ENCODE measurements around the gene RBCK1. TPM values are rescaled to one million over a fixed set of nuclear protein-coding genes. Genes with fewer than 3 reads are reported as not detected.

RBCK1 gene
- total and polyA plus RNA-seq, 9 of the 15 experiments (the other 6 are each of a cell fraction or from before 2014, with no cell fraction given), result 5.9 to 59.3 (median 26.5) TPM

DNA sequence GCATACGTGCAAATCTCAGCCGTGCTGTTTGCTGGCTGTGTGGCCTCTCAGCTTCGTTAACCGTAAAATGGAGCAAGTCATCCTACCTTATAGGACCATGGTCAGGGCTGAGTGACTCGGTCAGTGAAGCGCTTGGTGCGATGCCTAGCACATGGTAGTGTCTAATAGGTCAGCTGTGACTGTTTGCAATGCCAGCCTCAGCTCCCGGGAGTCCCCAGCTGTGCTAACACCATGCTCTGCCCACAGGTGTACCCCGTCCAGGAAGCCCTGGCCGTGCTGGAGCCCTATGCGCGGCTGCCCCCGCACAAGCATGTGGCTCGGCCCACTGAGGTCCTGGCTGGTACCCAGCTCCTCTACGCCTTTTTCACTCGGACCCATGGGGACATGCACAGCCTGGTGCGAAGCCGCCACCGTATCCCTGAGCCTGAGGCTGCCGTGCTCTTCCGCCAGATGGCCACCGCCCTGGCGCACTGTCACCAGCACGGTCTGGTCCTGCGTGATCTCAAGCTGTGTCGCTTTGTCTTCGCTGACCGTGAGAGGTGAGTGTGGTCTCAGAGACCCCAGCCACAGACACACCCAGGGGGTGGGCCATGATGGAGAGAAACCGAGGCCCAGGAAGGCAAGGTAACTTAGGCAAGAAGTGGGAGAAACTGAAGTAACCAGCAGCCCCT, 16.9 kb upstream of the RBCK1 start:
- H3K27ac ChIP-seq (ENCODE audit: extremely low read depth, low read depth, low read length), result no peak overlapping the region
- no peak overlapping the region for H3K4me3 ChIP-seq
- H2AFZ ChIP-seq (ENCODE audit: low read depth, low read length), result no peak overlapping the region
- no TSS peak for BruUV-seq (replicated peaks)
- FAIRE-seq (no peak), ATAC-seq (peak; percentile 28), DNase-seq (ENCODE audit: extremely low read depth in 1 of 4, low spot score in 3 of 4) (no peak)
- intact Hi-C loops (cut with micrococcal nuclease) (no loop called here), in situ Hi-C loops (cut with MboI) (loop anchor here (5.0 kb wide), 1 partner anchor 39 kb away; no protein-coding TSS in a partner anchor)
- TF ChIP-seq POLR2G (IDR thresholded peaks at IDR 0.05; ENCODE audit: low read depth, low read length), result peak; percentile 91
- TF ChIP-seq RBM22 (IDR thresholded peaks at IDR 0.05; ENCODE audit: low read depth, low read length, poor library complexity, severe bottlenecking), result peak; percentile 98
- TF ChIP-seq HDAC2 (IDR thresholded peaks at IDR 0.05), result no peak
- TF ChIP-seq CEBPG (CRISPR knock-in tag; IDR thresholded peaks at IDR 0.05), result peak; percentile 32; the same call in 1 of the 2 replicates
- no peak for TF ChIP-seq CEBPG (tag; conservative IDR thresholded peaks at IDR 0.05 in 1 of 2, IDR thresholded peaks at IDR 0.05 in 1 of 2)
- TF ChIP-seq SMAD3 (CRISPR knock-in tag; conservative IDR thresholded peaks at IDR 0.05), result 0 out of 2 replicates have a peak, but pooled peaks have one; percentile 37
- TF ChIP-seq HNRNPK (IDR thresholded peaks at IDR 0.05; ENCODE audit: low read depth, low read length, poor library complexity, severe bottlenecking), result no peak
- TF ChIP-seq, protein P1, sequence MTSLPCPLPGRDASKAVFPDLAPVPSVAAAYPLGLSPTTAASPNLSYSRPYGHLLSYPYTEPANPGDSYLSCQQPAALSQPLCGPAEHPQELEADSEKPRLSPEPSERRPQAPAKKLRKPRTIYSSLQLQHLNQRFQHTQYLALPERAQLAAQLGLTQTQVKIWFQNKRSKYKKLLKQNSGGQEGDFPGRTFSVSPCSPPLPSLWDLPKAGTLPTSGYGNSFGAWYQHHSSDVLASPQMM (CRISPR knock-in tag; IDR thresholded peaks at IDR 0.05), result no peak
- TF ChIP-seq, protein P2, sequence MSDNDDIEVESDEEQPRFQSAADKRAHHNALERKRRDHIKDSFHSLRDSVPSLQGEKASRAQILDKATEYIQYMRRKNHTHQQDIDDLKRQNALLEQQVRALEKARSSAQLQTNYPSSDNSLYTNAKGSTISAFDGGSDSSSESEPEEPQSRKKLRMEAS (CRISPR knock-in tag; IDR thresholded peaks at IDR 0.05), result 0 out of 2 replicates have a peak, but pooled peaks have one; percentile 27
- TF ChIP-seq ZNF263 (CRISPR knock-in tag; IDR thresholded peaks at IDR 0.05; ENCODE audit: borderline replicate concordance), result no peak
- TF ChIP-seq RBFOX2 (IDR thresholded peaks at IDR 0.05; ENCODE audit: low read depth, low read length), result peak; percentile 87
- TF ChIP-seq ARID4B (CRISPR knock-in tag; IDR thresholded peaks at IDR 0.05), result 0 out of 2 replicates have a peak, but pooled peaks have one; percentile 35
- TF ChIP-seq, protein P3, sequence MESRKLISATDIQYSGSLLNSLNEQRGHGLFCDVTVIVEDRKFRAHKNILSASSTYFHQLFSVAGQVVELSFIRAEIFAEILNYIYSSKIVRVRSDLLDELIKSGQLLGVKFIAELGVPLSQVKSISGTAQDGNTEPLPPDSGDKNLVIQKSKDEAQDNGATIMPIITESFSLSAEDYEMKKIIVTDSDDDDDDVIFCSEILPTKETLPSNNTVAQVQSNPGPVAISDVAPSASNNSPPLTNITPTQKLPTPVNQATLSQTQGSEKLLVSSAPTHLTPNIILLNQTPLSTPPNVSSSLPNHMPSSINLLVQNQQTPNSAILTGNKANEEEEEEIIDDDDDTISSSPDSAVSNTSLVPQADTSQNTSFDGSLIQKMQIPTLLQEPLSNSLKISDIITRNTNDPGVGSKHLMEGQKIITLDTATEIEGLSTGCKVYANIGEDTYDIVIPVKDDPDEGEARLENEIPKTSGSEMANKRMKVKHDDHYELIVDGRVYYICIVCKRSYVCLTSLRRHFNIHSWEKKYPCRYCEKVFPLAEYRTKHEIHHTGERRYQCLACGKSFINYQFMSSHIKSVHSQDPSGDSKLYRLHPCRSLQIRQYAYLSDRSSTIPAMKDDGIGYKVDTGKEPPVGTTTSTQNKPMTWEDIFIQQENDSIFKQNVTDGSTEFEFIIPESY (CRISPR knock-in tag; IDR thresholded peaks at IDR 0.05), result peak; percentile 95
- POLR2A ChIA-PET, result interaction anchor here (0.6 to 3.0 kb wide), 14 partner anchors 8 to 298 kb away, joined by 3 to 17 read pairs (median 5); partner anchors contain the start of genes NRSN2 and TRIB3
- no peak overlapping the region for H3K4me2 ChIP-seq (ENCODE audit: insufficient read depth, low read length)
- H3K4me1 ChIP-seq (replicated peaks in 1 of 2; ENCODE audit: control insufficient read depth in 2 of 2, insufficient read depth in 2 of 2, low read length in 2 of 2), result peaks cover 0 to 8% of the 10 kb centered on the region in 2 experiments; a peak in 2 of 5 replicates
- CTCF ChIA-PET (ENCODE audit: low intra/inter-chr PET ratio), result no interaction called here
- no peak overlapping the region for H3K9ac ChIP-seq (ENCODE audit: insufficient read depth in 1 of 2, low read depth in 2 of 2, low read length in 2 of 2)
- no peaks in the 10 kb centered on the region for H3K27me3 ChIP-seq (ENCODE audit: control insufficient read depth in 2 of 2, insufficient read depth in 2 of 2, low read length in 2 of 2)
- no peaks in the 10 kb centered on the region for H4K20me1 ChIP-seq (replicated peaks; ENCODE audit: control insufficient read depth, insufficient read depth, low read length)
- no peaks in the 10 kb centered on the region for H3K9me1 ChIP-seq (ENCODE audit: control insufficient read depth, insufficient read depth, low read length)
- peaks cover 29% of the 10 kb centered on the region for H3K79me2 ChIP-seq (ENCODE audit: control insufficient read depth, insufficient read depth, low read length)
- 94% methylated on average over 17 of the region's 29 CpGs for WGBS (ENCODE audit: insufficient coverage, low coverage, missing lambda C conversion rate)
- H3K9me3 ChIP-seq (replicated peaks; ENCODE audit: control insufficient read depth, insufficient read depth, low read depth, low read length), result no peaks in the 10 kb centered on the region
- H3K36me3 ChIP-seq (ENCODE audit: control insufficient read depth, insufficient read depth, low read length), result peaks cover 90% of the 10 kb centered on the region
